22Rv1 (cell line): ENCODE measurements around the gene PLXNA4.

ENCODE experiments used
- ZFX ChIP-seq: fragments of 450-650 bp; IDR thresholded peaks from 2 replicates; pipeline ENCODE4 v1.6.1; 2017; ENCODE audit warnings: antibody characterized with exemption, borderline replicate concordance
- TF ChIP-seq, protein P1 (sequence below): fragments of 450-650 bp; IDR thresholded peaks from 2 replicates; pipeline ENCODE4 v1.5.1; 2017; ENCODE audit warnings: mild to moderate bottlenecking

DNA sequence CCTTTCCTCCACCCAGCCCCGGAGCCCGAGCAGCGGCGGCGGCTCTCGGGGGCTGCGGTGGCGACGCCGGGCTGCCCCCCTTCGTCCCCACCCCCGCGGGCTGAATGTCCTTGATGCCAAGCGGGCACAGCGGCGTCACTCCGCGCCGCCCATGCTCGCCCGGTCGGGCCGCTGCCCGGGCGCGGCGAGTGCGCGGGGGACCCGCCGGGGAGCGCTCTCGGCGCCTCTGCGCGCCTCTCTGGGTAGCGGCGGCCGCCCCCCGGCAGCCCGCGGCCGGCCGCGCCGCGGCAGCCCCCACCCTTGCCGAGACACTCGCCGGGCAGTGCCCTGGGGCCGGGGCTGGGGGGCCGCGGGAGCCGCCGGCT lies 433 bp upstream of the PLXNA4 start:
- TF ChIP-seq, protein P1, sequence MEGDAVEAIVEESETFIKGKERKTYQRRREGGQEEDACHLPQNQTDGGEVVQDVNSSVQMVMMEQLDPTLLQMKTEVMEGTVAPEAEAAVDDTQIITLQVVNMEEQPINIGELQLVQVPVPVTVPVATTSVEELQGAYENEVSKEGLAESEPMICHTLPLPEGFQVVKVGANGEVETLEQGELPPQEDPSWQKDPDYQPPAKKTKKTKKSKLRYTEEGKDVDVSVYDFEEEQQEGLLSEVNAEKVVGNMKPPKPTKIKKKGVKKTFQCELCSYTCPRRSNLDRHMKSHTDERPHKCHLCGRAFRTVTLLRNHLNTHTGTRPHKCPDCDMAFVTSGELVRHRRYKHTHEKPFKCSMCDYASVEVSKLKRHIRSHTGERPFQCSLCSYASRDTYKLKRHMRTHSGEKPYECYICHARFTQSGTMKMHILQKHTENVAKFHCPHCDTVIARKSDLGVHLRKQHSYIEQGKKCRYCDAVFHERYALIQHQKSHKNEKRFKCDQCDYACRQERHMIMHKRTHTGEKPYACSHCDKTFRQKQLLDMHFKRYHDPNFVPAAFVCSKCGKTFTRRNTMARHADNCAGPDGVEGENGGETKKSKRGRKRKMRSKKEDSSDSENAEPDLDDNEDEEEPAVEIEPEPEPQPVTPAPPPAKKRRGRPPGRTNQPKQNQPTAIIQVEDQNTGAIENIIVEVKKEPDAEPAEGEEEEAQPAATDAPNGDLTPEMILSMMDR, result no peak
- no peak for TF ChIP-seq ZFX
